Hepatocyte (in vitro differentiated cells): ENCODE measurements around the gene DCLK3.

Experiments
- CTCF ChIP-seq: fragments of 200-600 bp; sonication (generic); IDR thresholded peaks from 2 replicates; pipeline ENCODE4 v1.5.1; 2016; ENCODE audit warnings: antibody characterized with exemption, mild to moderate bottlenecking; ENCODE audit not compliant: poor library complexity
- EZH2phosphoT487 ChIP-seq: fragments of 200-600 bp; sonication (generic); IDR thresholded peaks from one replicate; pipeline ENCODE4 v1.6.1; 2018; ENCODE audit warnings: antibody characterized with exemption, mild to moderate bottlenecking, low read depth, moderate library complexity; ENCODE audit not compliant: unreplicated experiment, severe bottlenecking

GRCh38 chr3:36740787-36741186, 23.6 kb downstream of the DCLK3 start:
- TF ChIP-seq CTCF (no peak), EZH2phosphoT487 (no peak)
